GM23248 (cell line): ENCODE measurements around the gene PHKG1.
"Not testable (repeated sequence)": the region's sequence is repeated elsewhere in the genome, so short reads cannot be mapped to it uniquely, and the experiment has no call there.

Source experiments
- EZH2 ChIP-seq: fragments of 200-600 bp; sonication (generic); IDR thresholded peaks from 2 replicates; pipeline ENCODE4 v1.6.1; 2018; ENCODE audit warnings: antibody characterized with exemption, mild to moderate bottlenecking; ENCODE audit not compliant: insufficient read depth, poor library complexity, severe bottlenecking
- EZH2phosphoT487 ChIP-seq: fragments of 200-600 bp; sonication (generic); IDR thresholded peaks from 2 replicates; pipeline ENCODE4 v1.6.1; 2018; ENCODE audit warnings: antibody characterized with exemption, moderate library complexity, mild to moderate bottlenecking, low read depth; ENCODE audit not compliant: insufficient read depth

GRCh38 chr7:56092388-56092787 is 364 bp downstream of the PHKG1 start:
- not testable (repeated sequence) for TF ChIP-seq EZH2phosphoT487, EZH2
